Measurements from ENCODE around the gene ZNF432. TPM values are rescaled to one million over a fixed set of nuclear protein-coding genes. Genes with fewer than 3 reads are reported as not detected.
"Not testable (repeated sequence)": the region's sequence is repeated elsewhere in the genome, so short reads cannot be mapped to it uniquely, and the experiment has no call there.

Gene ZNF432
- total and polyA plus RNA-seq, 2 of the 13 experiments (the other 11 are each of a cell fraction or from before 2014, with no cell fraction given) = 4.1 to 8.7 TPM

GRCh38 chr19:52026255-52026990 lies 22.2 kb downstream of the ZNF432 start (continued):
- TF ChIP-seq FOXA1, ZBTB40 (IDR thresholded peaks at IDR 0.05): not testable (repeated sequence)
- TF ChIP-seq FOXA1 (CRISPR knock-in tag; IDR thresholded peaks at IDR 0.05) (peak; percentile 85), GATAD2A (CRISPR knock-in tag; IDR thresholded peaks at IDR 0.05) (0 out of 2 replicates have a peak, but pooled peaks have one; percentile 38), TEAD3 (CRISPR knock-in tag; optimal IDR thresholded peaks at IDR 0.05; ENCODE audit: borderline replicate concordance) (peak; percentile 35), SOX5 (CRISPR knock-in tag; IDR thresholded peaks at IDR 0.05; ENCODE audit: borderline replicate concordance) (peak; percentile 89; the same call in 1 of the 2 replicates), ZNF761 (CRISPR knock-in tag; conservative IDR thresholded peaks at IDR 0.05) (0 out of 2 replicates have a peak, but pooled peaks have one; percentile 65), ZNF556 (CRISPR knock-in tag; IDR thresholded peaks at IDR 0.05; ENCODE audit: borderline replicate concordance) (peak; percentile 54; the same call in 1 of the 2 replicates), RXRB (CRISPR knock-in tag; IDR thresholded peaks at IDR 0.05; ENCODE audit: borderline replicate concordance) (peak; percentile 17; the same call in 1 of the 2 replicates), PITX1 (CRISPR knock-in tag; IDR thresholded peaks at IDR 0.05) (peak; percentile 99), ZNF501 (CRISPR knock-in tag; IDR thresholded peaks at IDR 0.05) (0 out of 2 replicates have a peak, but pooled peaks have one; percentile 19), ZNF430 (CRISPR knock-in tag; IDR thresholded peaks at IDR 0.05) (peak; percentile 39; the same call in 1 of the 2 replicates), PAXIP1 (CRISPR knock-in tag; conservative IDR thresholded peaks at IDR 0.05) (peak; percentile 67), ZBTB40 (CRISPR knock-in tag; IDR thresholded peaks at IDR 0.05) (peak; percentile 65; the same call in 1 of the 2 replicates), ZFX (CRISPR knock-in tag; IDR thresholded peaks at IDR 0.05; ENCODE audit: low read depth) (peak; percentile 61; the same call in 1 of the 2 replicates), NCOA2 (CRISPR knock-in tag; IDR thresholded peaks at IDR 0.05) (peak; percentile 1; the same call in 1 of the 2 replicates), ZNF350 (CRISPR knock-in tag; IDR thresholded peaks at IDR 0.05; ENCODE audit: borderline replicate concordance, low read depth) (peak; percentile 33; the same call in 1 of the 2 replicates), FOXA3 (CRISPR knock-in tag; IDR thresholded peaks at IDR 0.05) (peak; percentile 88)
